Activated naive CD8-positive, alpha-beta T cell (primary cell): ENCODE measurements around the gene ETF1.
A peak's percentile ranks its signal among the peaks of the same experiment; 100 is the strongest.

Source experiments
- H3K27ac Mint-ChIP-seq: one replicate; pipeline ENCODE4 v1.8.0; 2021; ENCODE audit warnings: mixed read lengths
- H3K27me3 Mint-ChIP-seq: one replicate; pipeline ENCODE4 v1.8.0; 2021; ENCODE audit warnings: mixed read lengths
- H3K36me3 Mint-ChIP-seq: one replicate; pipeline ENCODE4 v1.8.0; 2021; ENCODE audit warnings: mixed read lengths
- H3K4me1 Mint-ChIP-seq: one replicate; pipeline ENCODE4 v1.8.0; 2021; ENCODE audit warnings: low read depth, mixed read lengths
- H3K4me3 Mint-ChIP-seq: one replicate; pipeline ENCODE4 v1.8.0; 2021; ENCODE audit warnings: mild to moderate bottlenecking, mixed read lengths
- H3K9me3 Mint-ChIP-seq: one replicate; pipeline ENCODE4 v1.8.0; 2021; ENCODE audit warnings: low read depth, mixed read lengths

Gene ETF1

GRCh38 chr5:138544181-138545134 lies 1.4 kb upstream of the ETF1 start:
- no peaks in the 10 kb centered on the region for H3K9me3 Mint-ChIP-seq
- no peaks in the 10 kb centered on the region for H3K27me3 Mint-ChIP-seq
- peaks cover 64% of the 10 kb centered on the region for H3K4me1 Mint-ChIP-seq
- peak overlapping the region; percentile 100 for H3K4me3 Mint-ChIP-seq
- H3K27ac Mint-ChIP-seq = peak overlapping the region; percentile 100
- peaks cover 12% of the 10 kb centered on the region for H3K36me3 Mint-ChIP-seq

DNA sequence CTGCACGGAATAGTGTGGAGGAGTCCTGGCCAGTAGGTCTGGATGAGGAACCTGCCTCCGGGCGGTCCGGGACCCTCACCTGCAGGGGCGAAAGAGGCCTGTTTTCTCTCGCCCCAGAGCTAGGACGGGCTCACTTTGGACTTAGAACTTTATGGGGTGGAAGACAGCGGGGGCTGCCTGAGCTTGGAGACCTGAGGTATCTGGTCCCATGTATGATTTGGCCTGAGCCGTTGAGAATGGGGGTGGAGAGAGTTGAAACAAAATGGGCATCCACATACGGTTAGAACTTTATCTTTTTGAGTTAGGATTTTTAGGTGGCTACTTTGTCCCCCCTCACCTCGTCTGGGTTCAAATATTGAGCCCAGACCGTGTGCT lies 681 bp upstream of the ETF1 start:
- H3K4me1 Mint-ChIP-seq = peaks cover 66% of the 10 kb centered on the region
- no peaks in the 10 kb centered on the region for H3K9me3 Mint-ChIP-seq
- peaks cover 11% of the 10 kb centered on the region for H3K36me3 Mint-ChIP-seq
- peak overlapping the region; percentile 100 for H3K4me3 Mint-ChIP-seq
- H3K27ac Mint-ChIP-seq = peak overlapping the region; percentile 100
- H3K27me3 Mint-ChIP-seq = no peaks in the 10 kb centered on the region

- peaks cover 59% of the 10 kb centered on the region for H3K4me1 Mint-ChIP-seq
- H3K27me3 Mint-ChIP-seq = no peaks in the 10 kb centered on the region
- H3K4me3 Mint-ChIP-seq = peak overlapping the region; percentile 100
- H3K36me3 Mint-ChIP-seq = peaks cover 11% of the 10 kb centered on the region
- H3K9me3 Mint-ChIP-seq = no peaks in the 10 kb centered on the region
- H3K27ac Mint-ChIP-seq = peak overlapping the region; percentile 100
Observed at GRCh38 chr5:138542180-138542955, 668 bp downstream of the ETF1 start.

DNA sequence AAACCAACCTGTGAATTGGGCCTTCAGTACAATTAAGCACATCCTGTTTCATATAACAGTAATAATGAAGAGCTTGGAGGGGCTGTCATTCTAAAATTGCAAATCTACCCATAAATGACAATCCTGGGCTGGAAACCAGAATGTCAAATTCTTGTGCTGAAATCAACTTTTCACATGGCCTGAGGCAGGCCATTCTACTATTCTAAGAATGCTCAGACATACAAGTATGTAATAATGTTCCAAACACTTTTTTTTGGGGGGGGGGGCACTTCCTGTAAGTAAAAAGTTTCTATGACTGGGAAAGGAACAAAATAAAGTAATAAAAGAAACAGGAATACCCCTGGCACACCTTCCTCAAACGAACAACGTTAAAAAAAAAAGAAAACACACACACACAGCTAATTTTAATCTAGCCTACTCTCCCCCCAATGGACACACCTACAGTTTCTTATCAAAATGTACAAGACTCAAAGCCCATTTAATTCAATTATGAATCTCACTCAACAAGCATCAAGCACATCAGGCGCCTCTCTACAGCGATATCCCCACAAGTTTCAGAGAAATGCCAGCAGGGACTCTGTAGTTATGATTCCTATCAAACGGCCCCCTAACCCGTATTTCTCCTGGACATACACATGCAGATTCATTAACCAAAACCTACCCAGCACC lies 1.4 kb downstream of the ETF1 start:
- H3K27me3 Mint-ChIP-seq = no peaks in the 10 kb centered on the region
- peaks cover 11% of the 10 kb centered on the region for H3K36me3 Mint-ChIP-seq
- H3K9me3 Mint-ChIP-seq = no peaks in the 10 kb centered on the region
- H3K4me1 Mint-ChIP-seq = peaks cover 66% of the 10 kb centered on the region
- peak overlapping the region; percentile 89 for H3K27ac Mint-ChIP-seq
- peak overlapping the region; percentile 100 for H3K4me3 Mint-ChIP-seq

- Mint-ChIP-seq H3K27ac (peak overlapping the region; percentile 50), H3K4me1 (peaks cover 65% of the 10 kb centered on the region), H3K27me3 (no peaks in the 10 kb centered on the region), H3K36me3 (peaks cover 13% of the 10 kb centered on the region), H3K4me3 (peak overlapping the region; percentile 100), H3K9me3 (no peaks in the 10 kb centered on the region)
Observed at GRCh38 chr5:138539791-138540190, 3.2 kb downstream of the ETF1 start.

DNA sequence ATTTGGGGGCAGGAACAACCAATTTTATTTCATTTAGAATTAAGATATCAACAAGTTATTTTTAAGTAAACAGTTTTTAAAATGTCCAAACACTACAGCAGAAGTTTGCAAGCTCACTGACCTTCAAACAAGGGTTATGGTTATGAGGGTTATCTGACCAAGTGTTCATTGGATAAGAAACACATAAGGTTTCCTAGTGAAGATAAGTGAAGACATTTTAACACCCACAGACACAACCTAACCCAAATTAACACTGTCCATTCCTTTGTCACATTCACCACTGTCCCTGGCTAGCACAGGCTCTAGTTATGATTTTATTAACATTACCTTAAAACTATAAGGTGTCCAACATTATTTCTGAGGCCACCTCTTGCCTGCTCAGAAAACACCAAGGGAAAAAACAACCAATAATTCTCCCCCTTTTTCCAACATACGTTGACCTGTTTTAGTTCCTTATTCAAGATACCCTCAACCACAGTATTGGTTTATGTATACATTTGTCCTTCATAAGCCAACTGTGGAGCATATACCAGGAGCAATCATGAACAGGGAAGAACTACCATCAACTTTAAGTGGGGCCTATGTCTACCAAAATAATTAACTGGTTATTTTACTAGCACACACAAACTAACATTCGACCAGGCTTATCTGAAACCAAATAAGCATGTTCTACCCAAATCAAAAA lies 4.0 kb downstream of the ETF1 start:
- Mint-ChIP-seq H3K27me3 (no peaks in the 10 kb centered on the region), H3K4me3 (peak overlapping the region; percentile 100), H3K36me3 (peaks cover 16% of the 10 kb centered on the region), H3K9me3 (no peaks in the 10 kb centered on the region), H3K4me1 (peaks cover 65% of the 10 kb centered on the region), H3K27ac (peak overlapping the region; percentile 54)

DNA sequence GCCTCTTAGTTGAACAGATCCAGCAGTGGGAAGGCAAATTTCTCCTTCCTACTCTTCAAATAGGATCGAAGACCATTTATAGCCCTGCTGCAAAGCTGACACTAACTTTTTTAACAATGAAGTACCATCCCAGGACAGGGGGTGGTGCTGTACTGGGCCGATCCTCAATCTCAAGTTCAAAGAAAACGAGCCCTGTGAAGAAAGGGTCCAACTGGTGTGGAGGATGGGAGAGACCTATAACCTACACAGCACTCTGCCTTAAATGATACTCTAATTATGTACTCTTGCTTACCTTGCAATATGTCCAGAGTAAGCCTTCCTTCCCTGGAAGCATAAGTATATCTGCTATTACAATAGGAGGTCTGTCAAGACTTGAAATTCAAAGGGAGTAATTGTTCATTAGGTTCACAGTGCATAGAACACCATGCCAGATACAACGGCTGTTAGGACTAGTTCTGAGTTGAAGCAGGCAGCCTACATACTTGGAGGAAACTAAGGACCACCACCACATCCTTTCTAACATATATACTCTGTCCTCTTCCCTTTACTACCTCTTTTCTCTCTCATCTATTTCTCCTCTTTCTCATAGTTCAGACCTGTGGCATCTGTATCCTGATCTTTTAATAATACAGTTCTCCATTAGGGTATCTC lies 6.2 kb downstream of the ETF1 start:
- Mint-ChIP-seq H3K9me3 (no peaks in the 10 kb centered on the region), H3K4me3 (peak overlapping the region; percentile 27), H3K27me3 (no peaks in the 10 kb centered on the region), H3K4me1 (peaks cover 77% of the 10 kb centered on the region), H3K27ac (peak overlapping the region; percentile 41), H3K36me3 (peaks cover 17% of the 10 kb centered on the region)

GRCh38 chr5:138536215-138536614 lies 6.8 kb downstream of the ETF1 start:
- Mint-ChIP-seq H3K4me3 (peak overlapping the region; percentile 3), H3K27me3 (no peaks in the 10 kb centered on the region), H3K4me1 (peaks cover 76% of the 10 kb centered on the region), H3K36me3 (peaks cover 12% of the 10 kb centered on the region), H3K27ac (peak overlapping the region; percentile 55), H3K9me3 (no peaks in the 10 kb centered on the region)

- Mint-ChIP-seq H3K27ac (peak overlapping the region; percentile 38), H3K4me1 (peaks cover 71% of the 10 kb centered on the region), H3K36me3 (peaks cover 15% of the 10 kb centered on the region), H3K27me3 (no peaks in the 10 kb centered on the region), H3K4me3 (peak overlapping the region; percentile 20), H3K9me3 (no peaks in the 10 kb centered on the region)
Observed at GRCh38 chr5:138533973-138534941, 8.8 kb downstream of the ETF1 start.

GRCh38 chr5:138529812-138530211 lies 13.2 kb downstream of the ETF1 start:
- Mint-ChIP-seq H3K36me3 (peaks cover 16% of the 10 kb centered on the region), H3K27me3 (no peaks in the 10 kb centered on the region), H3K9me3 (no peaks in the 10 kb centered on the region), H3K4me1 (peaks cover 57% of the 10 kb centered on the region), H3K4me3 (no peak overlapping the region), H3K27ac (no peak overlapping the region)

- Mint-ChIP-seq H3K27ac (no peak overlapping the region), H3K9me3 (no peaks in the 10 kb centered on the region), H3K27me3 (no peaks in the 10 kb centered on the region), H3K4me1 (peaks cover 52% of the 10 kb centered on the region), H3K4me3 (no peak overlapping the region), H3K36me3 (peaks cover 11% of the 10 kb centered on the region)
Observed at GRCh38 chr5:138528744-138529469, 14.1 kb downstream of the ETF1 start.

DNA sequence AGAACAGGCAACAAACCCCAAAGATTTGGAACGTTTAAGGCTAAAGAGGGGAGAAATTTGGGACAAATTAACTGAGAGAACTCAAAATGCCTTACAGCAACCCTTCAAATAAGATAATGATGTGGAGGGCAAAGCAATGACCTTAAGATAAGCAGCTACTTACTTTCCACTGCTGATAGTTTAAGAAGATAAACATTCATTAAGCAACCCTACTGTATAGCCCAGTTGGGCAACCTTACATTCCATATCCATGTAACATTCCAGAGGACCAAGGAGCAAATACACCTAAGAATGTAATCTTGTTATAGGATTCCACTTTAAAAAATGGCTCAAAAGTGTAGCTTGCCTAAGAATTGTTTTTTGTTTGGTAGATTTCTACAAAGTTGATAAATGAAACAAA lies 14.8 kb downstream of the ETF1 start:
- Mint-ChIP-seq H3K27me3 (no peaks in the 10 kb centered on the region), H3K4me1 (peaks cover 50% of the 10 kb centered on the region), H3K4me3 (no peak overlapping the region), H3K27ac (no peak overlapping the region), H3K9me3 (no peaks in the 10 kb centered on the region), H3K36me3 (peaks cover 8% of the 10 kb centered on the region)

- Mint-ChIP-seq H3K9me3 (no peaks in the 10 kb centered on the region), H3K36me3 (peaks cover 8% of the 10 kb centered on the region), H3K27ac (no peak overlapping the region), H3K4me3 (no peak overlapping the region), H3K27me3 (no peaks in the 10 kb centered on the region), H3K4me1 (peaks cover 44% of the 10 kb centered on the region)
Observed at GRCh38 chr5:138527170-138527569, 15.9 kb downstream of the ETF1 start.
